ENCODE measurements around the gene SH3BP4.

The SH3BP4 gene

DNA sequence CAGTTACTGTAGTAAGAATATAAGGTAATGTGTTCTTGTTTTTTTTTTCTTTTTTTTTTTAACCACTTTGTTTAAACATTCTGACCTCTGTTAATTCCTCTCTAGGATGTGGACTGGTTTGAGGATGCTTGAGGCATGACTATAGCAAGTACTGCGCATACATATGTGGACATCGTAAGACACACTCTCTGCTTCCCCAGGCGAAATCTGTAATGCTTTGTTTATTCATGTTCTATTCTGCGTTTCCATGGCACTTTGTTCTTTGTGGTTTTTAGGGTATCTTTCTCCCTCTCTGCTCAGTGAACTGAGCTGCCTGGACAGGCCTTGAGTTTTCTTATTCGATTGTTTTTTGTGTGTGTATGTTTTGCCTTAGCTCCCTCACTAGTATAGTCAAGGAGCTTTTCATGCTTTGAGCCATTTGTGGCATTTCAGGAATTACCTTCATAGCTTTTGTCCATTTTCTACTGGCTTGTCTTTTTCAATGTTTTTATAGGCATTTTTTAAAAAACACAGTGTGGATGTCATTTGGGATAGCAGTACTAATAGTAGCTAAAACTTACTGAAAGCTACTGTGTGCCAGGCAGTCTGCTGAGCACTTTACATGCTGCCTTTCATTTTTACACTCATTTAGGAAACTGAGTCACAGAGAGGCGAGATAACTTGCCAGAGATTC is 1.9 kb upstream of the SH3BP4 start:
- no peak for DNase-seq

DNA sequence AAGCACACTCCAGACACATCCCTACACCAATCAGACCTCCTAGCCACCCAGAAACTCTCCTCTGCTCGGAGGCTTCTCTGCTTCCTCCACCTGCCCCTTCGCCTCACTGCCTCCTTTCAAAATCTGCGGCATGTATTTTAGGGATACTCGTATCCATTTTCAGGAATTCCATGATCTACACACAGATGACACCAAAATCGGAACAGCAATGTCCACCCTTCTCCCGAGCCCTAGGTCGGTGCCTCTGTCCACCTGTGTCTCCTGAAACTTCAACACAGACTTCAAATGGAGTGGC is 1.4 kb upstream of the SH3BP4 start:
- no peak for DNase-seq

DNA sequence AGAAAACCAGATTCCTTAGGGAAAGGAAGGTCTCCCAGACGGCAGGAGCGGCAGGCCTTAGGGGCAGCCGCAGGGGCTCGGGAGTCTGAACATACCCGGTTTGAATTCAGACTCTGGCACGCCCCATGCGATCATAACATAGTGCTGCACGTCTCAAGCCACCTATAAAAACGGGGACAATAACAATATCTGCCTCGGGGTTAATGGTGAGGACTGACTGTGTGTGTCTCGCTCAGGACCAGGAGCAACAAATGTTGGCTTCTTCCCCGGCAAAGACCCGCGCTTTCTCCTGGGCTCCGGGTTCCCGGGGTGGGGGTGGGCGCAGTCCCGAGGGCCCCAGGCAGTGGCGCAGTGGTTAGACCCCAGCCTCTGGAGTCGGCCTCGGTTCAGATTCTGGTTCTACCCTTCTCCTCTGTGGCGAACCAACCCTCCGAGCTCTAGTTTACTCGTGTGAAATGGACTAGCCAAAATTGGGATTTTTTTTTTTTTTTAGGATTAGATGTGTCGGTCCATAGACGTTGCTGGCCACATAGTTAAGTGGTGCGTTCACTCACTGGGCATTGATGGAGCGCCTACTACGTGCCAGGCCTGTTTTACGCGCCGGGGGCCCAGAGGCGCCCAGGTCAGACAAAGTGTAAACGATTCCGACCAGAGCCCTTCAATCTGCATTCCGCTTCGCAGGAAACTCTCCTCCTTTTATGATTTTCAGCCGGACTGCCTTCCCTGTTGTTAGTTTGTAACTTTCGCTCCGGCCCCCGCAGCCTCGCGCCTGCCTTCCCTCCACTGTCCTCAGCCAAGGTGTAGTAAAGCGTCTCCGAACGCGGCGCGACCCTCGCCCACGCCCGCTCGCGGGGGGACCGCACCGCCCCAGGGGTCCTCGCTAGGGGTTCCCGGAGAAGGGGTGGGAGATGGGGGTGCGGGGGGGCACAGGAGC is 820 bp upstream of the SH3BP4 start:
- no peak for DNase-seq

DNA sequence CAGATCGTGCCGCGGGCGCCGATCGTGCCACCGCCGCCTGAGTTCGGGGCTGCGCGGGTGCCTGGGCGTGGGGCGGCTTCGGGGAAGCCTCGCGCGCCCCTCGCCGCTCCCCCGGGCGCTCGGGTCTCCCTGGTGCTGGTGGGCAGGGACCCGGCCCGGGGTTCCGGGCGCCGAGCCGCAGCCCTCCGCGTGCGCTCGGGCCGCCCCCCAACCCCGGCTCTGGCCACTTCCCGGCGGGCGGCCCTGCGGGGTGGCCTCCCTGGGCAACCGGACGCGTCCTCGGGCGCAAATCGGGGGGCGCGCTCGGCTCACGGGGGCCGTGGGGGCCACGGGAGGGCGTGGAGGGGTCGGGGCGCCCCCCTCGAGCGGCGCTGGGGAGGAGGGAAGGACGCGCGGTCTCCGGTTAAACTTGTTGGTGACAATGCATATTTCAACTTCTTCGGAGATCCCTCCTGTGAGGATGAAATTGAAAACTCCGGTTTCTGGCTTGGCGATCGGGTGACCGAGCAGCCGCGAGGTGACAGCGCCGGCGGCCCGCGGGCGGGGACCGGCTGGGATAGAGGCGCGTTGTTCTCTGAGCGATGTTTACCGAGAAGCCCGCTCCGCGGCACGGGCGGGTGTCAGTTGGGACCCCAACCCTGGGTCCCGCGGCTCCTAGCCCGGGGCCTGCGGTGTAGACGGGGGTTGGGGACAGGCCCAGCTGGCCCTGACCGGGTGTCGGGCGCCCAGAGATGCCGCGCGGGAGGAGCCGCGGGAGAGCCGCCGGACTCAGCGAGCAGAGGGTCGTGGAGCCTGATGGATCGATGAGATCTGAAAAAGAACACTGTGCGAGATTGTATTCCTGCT is 676 bp downstream of the SH3BP4 start:
- no peak for DNase-seq

DNA sequence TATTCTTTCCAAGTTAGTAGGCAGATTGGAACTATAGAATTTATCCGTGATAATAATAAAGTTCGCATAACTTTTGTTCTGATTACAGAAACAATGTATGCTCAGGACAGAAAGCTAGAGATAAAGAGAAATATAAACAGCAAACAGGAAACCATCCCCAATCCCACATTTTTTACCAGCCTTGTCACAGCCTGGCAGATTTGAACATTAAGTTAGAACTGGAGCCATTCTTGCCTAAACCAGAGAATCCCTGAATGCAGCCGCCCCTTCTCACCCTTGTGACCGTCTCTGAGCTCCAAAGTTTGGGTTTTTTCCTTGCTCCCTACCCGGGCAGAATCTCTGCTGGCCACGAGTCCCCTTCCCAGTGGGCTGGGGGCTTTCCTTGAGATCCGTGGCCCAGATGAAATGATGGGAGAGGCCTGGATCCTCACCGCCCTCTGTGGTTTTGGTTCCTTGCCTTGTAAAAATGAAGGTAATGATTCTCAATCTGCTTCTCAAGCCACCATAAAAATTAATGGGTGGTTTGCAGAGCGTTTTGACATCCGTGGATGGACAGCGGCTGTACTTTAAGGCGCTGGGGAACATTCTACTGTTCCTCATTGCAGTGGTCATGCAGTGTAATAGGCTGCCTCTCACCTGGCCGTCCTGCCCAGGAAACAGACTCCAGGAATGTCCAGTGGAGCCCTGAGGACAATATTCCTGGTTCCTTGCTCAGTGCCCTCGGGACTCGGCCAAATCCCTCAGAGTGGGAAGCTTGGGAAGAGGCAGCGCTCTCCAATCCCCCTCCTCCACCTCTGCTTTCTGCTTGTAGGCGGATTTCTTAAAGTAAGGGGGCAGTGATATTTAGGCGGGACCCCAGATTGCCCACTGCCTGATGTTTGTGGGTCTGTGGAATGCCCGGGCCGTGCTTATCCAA is 1.6 kb downstream of the SH3BP4 start:
- no peak for DNase-seq

DNA sequence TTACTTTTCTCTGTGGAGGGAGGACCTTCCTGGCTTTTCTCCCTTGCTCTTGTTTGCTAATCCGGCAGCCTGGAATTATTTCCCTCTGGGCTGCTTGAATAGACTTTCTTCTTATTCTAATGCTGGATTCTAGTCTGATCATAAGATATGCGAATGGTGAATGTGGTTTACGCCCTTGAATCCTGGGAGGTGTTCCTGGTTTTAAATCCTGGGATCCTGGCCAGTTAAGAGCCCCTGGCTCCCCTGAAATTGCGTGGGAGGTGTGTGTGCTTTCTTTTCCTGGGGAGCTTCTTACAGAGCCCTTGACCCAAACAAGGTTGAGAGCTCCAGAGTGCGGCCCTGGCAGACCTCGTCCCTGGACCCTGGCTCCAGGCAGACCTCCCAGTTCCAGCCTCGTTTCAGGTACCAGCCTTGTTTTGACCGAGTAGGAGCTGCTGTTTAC is 2.8 kb downstream of the SH3BP4 start:
- DNase-seq = no peak

DNA sequence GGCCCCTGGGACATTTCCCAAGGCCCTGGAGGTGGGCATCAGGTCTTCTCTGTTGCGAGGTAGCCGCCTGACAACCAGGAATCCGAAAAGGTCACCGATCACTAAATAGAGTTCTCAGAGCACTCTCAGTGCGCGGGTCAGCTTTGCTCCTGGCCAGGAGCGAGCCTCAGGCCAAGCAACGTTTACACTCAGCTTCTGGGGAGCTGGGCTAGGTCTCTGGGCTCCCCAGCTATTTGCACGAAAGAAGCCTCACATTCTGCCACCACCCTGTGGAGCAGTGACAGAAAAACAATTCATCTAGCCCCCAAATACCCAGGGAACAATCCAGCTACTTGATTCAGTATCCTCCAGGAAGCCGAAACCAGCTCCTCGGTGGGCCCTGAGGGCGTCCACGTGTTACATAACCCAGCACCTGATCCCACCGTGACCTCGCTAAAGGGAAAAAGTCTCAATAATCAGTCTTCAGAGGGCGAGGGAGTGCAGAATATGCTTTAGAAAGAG is 3.3 kb downstream of the SH3BP4 start:
- no peak for DNase-seq

DNA sequence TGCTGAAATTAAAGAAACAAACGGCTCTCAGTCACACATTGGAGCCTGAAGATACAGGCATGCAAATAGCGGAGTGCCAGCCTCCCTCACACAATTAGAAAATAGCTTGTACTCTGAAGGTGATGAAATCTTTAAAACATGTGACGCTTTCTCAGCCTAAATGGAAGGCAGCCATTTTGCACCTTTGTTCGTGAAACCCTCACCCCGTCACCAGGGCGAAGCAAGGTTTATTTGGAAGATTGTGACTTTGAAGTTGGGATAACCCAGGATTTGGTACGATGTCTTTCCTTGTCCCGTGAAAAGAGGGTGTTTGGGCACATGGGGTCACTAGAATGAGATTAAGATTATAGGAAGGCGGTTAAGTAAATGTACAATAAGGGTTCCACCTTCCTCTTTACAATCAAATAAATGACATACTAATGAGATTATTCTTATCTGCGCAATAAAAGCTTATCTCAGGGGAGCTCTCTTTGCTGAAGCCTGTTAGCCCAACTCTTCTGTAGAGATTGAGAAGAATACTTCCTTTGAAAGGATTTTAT is 4.2 kb downstream of the SH3BP4 start:
- no peak for DNase-seq

DNA sequence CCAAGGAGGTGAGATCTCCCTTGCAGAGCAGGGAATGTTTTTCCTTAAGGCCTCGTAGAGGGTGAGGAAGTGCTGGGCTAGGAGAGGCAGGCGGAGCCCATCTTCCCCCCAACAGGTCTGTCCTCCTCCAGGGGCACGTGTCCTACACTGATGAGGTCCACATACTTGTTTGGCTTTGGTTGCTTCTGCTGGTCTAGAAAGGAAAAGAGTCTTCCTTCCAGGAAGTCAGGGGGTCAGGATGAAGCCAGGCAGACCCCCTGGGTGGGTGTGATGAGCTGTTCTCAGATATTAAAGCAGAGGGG is 6.0 kb downstream of the SH3BP4 start:
- DNase-seq = no peak

DNA sequence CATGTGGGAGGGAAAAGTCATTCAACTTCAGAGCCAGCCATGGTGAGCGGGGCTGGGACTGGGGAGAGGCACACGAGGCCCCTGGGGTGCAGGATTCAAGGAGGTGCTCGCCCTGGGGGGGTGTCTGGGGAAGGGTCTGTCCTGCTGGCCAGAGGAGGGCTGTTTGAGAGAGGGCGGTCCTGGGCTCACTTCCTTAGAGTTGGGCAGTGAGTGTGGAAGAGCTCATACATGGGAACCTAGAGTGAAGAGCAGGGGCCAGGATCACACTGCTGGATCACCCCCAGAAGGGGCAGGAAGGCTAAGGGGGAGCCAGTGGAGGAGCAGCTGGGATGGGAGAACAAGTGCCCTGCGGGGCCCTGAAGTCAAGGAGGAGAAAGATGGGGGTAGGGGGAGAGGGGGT is 6.5 kb downstream of the SH3BP4 start:
- no peak for DNase-seq

DNA sequence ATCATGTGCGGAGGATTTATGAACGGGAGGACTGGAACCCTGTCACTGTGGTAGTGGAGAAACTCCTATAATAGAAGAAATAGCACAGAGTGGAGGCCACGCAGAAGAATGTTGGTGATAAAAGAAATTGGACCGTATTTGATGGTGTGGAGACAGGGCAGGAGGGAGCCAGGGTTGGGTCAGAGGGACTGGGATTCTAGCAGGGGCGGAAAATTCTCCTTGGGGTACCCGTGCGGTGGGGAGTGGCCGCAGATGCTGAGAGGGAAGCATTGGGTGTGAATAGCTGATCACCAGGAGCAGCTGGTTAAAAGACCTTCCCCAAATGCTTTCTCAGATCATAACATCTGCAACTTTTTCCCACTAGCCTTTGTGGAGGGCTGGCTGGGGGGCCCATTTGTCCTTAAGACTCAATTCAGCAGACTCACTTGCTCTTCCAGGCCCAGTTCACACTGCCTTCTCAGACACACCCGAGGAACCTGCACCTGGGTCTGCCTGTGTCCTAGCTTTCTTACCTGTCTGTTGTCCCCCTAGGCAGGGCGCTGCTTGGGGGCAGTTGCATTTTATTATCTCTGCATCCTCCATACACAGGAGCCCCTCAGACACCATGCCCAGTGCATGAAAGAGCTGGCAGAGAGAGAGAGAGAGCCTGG is 7.1 kb downstream of the SH3BP4 start:
- DNase-seq = no peak

DNA sequence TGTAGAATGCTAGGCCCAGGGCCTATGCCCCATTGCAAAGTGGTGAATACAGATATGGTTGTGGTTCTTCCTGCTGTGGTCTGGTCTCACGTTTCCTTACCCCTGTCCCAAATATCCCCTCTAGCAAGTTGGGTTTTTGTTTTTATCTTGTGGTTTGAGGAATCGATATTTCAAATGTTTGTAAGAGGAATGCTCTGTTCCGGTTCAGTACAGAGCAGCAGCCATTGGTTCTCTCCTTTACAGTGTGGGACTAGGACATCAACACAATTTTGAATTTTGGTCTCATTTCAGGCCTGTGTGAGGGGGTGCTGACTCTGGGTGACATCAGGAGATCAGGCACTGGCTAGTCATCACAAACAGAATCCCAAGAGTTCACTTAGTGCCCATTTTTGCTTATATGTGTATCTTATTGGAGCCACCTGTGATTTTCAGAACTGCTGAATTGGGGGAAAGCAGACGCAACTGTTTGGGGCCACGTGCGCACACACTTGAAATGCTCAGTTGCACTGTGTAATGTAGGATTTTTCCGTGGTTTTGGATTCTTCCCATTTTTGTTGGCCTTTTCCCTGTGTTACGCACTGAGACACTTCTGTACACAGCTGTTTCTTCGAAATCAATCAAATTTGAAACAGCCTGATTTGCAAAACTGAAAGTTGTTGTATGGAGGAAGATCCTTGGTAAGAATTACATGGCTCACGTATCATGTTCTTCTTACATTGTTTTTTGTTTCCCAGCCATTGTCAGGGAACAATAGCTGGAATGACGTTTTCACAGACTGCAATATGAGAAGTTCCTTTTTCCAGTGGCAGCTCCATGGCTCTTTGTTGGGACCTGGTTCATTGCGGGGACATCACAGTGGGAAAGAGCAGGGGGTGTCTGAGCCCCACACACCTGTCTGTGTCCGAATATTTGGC is 8.6 kb downstream of the SH3BP4 start:
- peak; percentile 37 for DNase-seq

DNA sequence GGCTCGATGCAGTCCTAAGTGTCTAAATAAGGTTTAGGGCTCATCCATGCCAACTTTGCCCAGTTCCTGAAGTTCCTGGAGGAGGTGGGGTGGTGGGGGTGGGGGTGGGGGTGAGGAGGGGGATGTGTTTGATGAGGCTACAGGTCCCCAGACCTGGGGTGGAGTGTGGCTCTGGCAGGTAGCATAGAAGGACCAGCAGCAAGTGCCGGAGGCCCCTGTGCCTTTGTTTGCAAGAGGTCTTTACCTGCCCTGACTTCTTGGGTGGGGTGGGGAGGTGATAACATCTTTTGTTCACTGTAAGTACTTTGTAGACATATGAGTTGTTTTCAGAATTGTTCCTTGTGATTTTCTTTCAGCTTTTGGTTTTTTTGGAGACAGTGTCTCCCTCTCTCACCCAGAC is 10.0 kb downstream of the SH3BP4 start:
- DNase-seq = no peak

DNA sequence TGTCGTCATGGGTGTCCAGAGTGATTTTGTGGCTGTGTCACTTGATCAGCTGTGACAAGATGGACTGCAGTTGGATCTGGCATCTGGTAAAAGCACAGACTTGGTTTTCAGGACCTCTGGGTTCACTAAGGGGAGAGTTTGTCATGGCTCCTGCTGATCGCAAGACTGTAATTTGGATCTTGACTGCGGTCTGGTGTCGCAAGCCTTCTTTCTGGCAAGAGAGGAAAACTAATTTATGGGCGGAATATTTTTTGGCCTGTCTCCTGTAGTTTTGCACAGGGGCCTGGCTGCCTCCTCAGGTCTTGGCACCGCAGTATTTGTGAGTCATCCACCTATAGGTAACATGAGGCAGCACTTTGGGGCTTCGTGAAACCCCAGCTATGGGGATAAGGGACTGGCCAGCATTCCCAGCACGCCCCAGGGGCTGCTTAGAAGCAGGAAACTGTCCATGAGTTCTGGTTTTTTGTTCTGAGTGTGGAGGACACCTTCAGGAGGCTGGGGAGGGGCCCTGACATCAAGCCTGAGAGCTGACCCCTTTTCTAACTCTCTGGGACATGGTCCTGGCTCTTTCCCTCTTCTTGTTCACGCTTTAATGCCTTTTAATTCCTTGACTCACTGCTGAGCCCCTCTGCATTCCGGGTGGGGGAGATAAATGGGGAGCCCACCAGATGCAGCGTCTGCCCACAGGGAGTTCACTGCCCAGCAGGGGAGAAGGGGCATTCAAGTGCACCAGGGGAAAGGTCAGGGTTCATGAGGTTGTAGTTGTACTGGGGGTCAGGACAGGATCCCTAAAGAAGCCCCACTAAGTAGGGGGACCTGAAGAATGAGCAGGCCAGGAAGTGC is 12.2 kb downstream of the SH3BP4 start:
- no peak for DNase-seq

DNA sequence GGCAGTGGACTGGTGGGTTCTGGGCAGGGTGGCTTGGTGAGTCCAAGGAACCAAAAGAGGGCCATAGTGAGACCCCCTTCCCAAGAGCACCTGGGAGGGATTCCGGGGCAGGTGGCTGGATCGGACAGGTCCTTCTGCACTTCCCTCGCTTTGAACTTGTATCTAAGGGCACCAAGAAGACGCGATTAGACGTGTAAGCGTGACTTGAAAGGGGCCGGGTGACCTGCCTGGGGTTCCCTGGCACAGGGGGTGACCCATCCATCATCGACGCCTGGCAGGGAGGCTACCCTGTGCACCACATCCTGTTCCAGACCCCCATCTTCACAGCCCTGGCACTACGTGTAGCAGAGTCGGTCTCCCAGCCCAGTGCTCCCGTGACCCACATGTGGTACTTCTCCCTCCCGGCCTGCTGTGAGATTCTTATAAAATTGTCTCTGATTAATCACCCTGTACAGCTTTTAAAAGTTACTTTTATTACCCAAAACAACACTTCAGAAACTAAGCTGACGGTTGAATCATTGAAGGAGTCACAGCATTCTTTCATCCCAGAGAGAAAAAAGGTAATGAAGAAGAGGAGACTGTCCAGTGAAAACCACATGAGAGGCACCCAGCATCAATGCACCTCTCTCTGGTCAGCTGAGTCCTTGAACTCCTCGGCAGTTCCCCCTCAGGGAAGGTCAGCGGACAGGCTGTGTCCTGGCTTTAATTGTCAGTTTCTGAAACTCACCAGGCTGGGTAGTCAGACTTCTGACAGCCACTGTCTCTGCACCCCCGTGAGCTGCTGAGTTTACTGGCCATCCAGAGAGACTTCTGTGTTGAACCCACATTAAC is 13.0 kb downstream of the SH3BP4 start:
- DNase-seq = no peak

DNA sequence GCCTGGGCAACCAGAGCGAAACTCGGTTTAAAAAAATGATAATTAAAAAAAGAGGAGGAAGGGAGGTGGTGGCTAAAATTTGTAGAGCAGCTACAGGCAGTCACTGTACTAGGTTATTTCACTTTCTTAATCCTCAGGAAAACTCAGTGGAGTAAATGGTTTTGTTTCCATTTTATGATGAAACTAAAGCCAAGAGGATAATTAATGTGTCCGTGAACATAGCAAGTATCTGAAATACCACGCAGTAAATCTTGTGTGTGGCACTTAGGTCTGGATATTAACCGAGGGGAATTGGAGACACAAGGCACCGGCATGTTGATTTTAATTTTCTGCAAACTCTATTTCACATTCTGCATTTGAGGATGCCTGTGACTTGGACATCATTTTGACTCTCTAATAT is 14.5 kb downstream of the SH3BP4 start:
- DNase-seq = no peak

DNA sequence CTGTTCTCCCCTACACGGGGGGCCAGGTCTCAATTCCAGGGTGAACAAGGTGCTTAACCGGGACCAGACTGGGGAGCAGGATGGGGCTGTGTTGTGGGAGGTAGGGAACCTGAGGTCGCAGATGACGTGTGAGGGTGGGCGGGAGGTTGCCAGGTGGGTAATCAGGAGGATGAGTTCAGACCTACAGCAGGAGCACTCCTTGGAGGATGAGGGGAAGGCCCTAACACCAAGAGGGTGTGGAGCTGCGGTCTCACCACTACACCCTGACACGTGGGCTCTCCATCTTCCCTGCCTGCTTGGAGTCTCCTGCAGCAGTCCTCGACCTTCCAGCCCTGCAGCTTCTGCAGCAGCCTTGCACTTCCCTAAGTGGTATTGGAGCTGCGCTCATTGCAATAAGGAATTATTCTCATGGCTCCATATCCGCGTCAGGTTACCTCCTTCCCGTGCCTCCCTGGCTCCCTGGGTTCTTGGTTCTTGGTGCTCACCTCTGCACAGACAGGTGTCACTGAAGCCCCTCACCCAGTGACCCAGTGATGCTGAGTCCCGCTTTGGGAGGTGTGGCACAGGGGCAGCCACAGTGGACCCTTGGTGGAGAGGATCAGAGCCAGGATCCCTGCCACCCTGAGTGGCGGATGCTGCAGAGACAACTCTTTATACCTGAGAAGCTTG is 15.5 kb downstream of the SH3BP4 start:
- DNase-seq = no peak

DNA sequence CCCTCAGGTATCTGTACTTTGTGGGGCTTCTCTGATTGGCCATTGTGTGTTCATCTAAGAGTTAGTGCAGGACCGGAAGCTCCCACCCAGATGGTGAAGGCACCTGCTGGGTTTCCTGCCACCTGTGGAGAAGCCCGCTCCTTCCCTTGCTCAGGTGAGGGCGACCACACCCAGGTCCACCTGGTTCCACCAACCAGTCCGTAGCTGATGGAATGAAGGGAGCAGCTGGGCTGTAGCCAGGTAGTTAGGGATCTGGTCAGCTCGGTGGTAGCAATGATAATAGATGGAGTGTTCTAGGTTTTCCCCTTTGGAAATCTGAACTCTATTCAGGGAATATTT is 16.0 kb downstream of the SH3BP4 start:
- DNase-seq = no peak
